OCI-LY7 (cell line): Measurements from ENCODE around the gene CDK4. TPM values are rescaled to one million over a fixed set of nuclear protein-coding genes. Genes with fewer than 3 reads are reported as not detected.

Experiments
- BruUV-seq: library from RNA; stranded (reverse); fragments of 400-500 nt; replicated peaks from 2 replicates; lab custom pipeline; 2021; lab: Mats Ljungman, UMichigan
- CTCF ChIA-PET: fragments of 300-600 bp; sonication (Branson Sonifier 250); formaldehyde crosslinking; loops from one replicate; lab custom pipeline; 2022; ENCODE audit warnings: antibody characterized with exemption; ENCODE audit not compliant: unreplicated experiment; lab: Charles Lee
- POLR2A ChIA-PET: fragments of 300-600 bp; sonication (Branson Sonifier 250); formaldehyde crosslinking; loops from one replicate; lab custom pipeline; 2022; ENCODE audit warnings: antibody characterized with exemption; lab: Charles Lee
- DNase-seq: peaks from one replicate; pipeline ENCODE4 v3.0.0-alpha.2; 2015; ENCODE audit warnings: low spot score
- H2AFZ ChIP-seq: fragments of 200-600 bp; sonication (generic), shearing (Covaris generic); 2 replicates; pipeline ENCODE4 v1.6.1; 2014; ENCODE audit warnings: mild to moderate bottlenecking, antibody characterized with exemption, low read length, moderate library complexity
- H3K27ac ChIP-seq: fragments of 200-600 bp; sonication (generic); 2 replicates; pipeline ENCODE4 v1.5.1; 2014; ENCODE audit warnings: mixed run types, low read depth, mild to moderate bottlenecking, moderate library complexity, low read length, inconsistent platforms; ENCODE audit not compliant: poor library complexity, severe bottlenecking
- H3K36me3 ChIP-seq: fragments of 200-600 bp; sonication (generic); 2 replicates; pipeline ENCODE4 v1.6.1; 2014; ENCODE audit warnings: mild to moderate bottlenecking, antibody characterized with exemption, low read length, moderate library complexity, mixed read lengths; ENCODE audit not compliant: insufficient read depth
- H3K4me1 ChIP-seq: fragments of 200-600 bp; sonication (generic); 2 replicates; pipeline ENCODE4 v1.5.1; 2014; ENCODE audit warnings: mild to moderate bottlenecking, low read length; ENCODE audit not compliant: insufficient read depth, poor library complexity, severe bottlenecking
- H3K4me2 ChIP-seq: fragments of 200-600 bp; sonication (generic); 2 replicates; pipeline ENCODE4 v1.6.1; 2014; ENCODE audit warnings: mild to moderate bottlenecking, low read length
- H3K4me3 ChIP-seq: fragments of 200-600 bp; sonication (generic); 2 replicates; pipeline ENCODE4 v1.5.1; 2014; ENCODE audit warnings: mild to moderate bottlenecking, low read depth, low read length; ENCODE audit not compliant: poor library complexity, severe bottlenecking
- H3K79me2 ChIP-seq: fragments of 200-600 bp; sonication (generic); 2 replicates; pipeline ENCODE4 v1.6.1; 2016; ENCODE audit warnings: low read depth, mild to moderate bottlenecking, low read length, moderate library complexity, mixed read lengths; ENCODE audit not compliant: insufficient read depth
- H3K9me2 ChIP-seq: fragments of 200-600 bp; sonication (generic); 2 replicates; pipeline ENCODE4 v1.6.1; 2016; ENCODE audit warnings: mild to moderate bottlenecking, low read length, mixed read lengths; ENCODE audit not compliant: insufficient read depth
- H3K9me3 ChIP-seq: fragments of 200-600 bp; sonication (generic); 2 replicates; pipeline ENCODE4 v1.6.1; 2014; ENCODE audit warnings: mild to moderate bottlenecking, mixed run types, low read length, mixed read lengths
- H4K20me1 ChIP-seq: fragments of 200-600 bp; sonication (generic); 2 replicates; pipeline ENCODE4 v1.6.1; 2014; ENCODE audit warnings: mild to moderate bottlenecking, antibody characterized with exemption, low read length, moderate library complexity, mixed read lengths; ENCODE audit not compliant: insufficient read depth
- CTCF ChIP-seq: fragments of 200-600 bp; sonication (generic); conservative IDR thresholded peaks from 2 replicates; pipeline ENCODE4 v1.5.1; 2014; ENCODE audit warnings: mild to moderate bottlenecking, antibody characterized with exemption, low read length, moderate library complexity, mixed read lengths
- EZH2phosphoT487 ChIP-seq: fragments of 200-600 bp; sonication (generic); IDR thresholded peaks from 2 replicates; pipeline ENCODE4 v1.6.1; 2018; ENCODE audit warnings: low read depth, borderline replicate concordance, mild to moderate bottlenecking, mixed run types, antibody characterized with exemption, low read length, moderate library complexity, mixed read lengths
- intact Hi-C: fragments of 100-400 bp; cut with micrococcal nuclease; formaldehyde crosslinking; loops from one replicate; pipeline ENCODE4 v1.10.0; 2022; ENCODE audit not compliant: unreplicated experiment
- total RNA-seq, 2 experiments: library from RNA; depleted of rRNA in 1 of 2; stranded (reverse); fragments of >200 nt in 1 of 2; shearing (Covaris generic) in 1 of 2; gene quantifications; 2 replicates each; pipeline ENCODE4 v1.2.3, GENCODE V29; 2014 to 2022

CDK4 gene
- total RNA-seq, 2 experiments from 2014 or later: 192 to 280 TPM

GRCh38 chr12:57733928-57734327, 18.2 kb downstream of the CDK4 start:
- Histone ChIP-seq H3K79me2 (no peaks in the 10 kb centered on the region), H3K4me3 (no peak overlapping the region), H3K9me3 (no peaks in the 10 kb centered on the region), H3K36me3 (peaks cover 56% of the 10 kb centered on the region), H3K4me2 (no peak overlapping the region), H3K4me1 (no peaks in the 10 kb centered on the region), H2AFZ (no peak overlapping the region), H4K20me1 (no peaks in the 10 kb centered on the region), H3K27ac (no peak overlapping the region), H3K9me2 (no peaks in the 10 kb centered on the region)
- ChIA-PET POLR2A (interaction anchor here (0.6 kb wide), 1 partner anchor 333 kb away, joined by 3 read pairs; no protein-coding TSS in a partner anchor), CTCF (no interaction called here)
- intact Hi-C loops: no loop called here
- DNase-seq: no peak
- TF ChIP-seq CTCF: no peak
- no peak for TF ChIP-seq EZH2phosphoT487
- no TSS peak for BruUV-seq

- H3K36me3 ChIP-seq: peaks cover 56% of the 10 kb centered on the region
- no peak overlapping the region for H3K4me3 ChIP-seq
- intact Hi-C loops: no loop called here
- H3K4me1 ChIP-seq: no peaks in the 10 kb centered on the region
- ChIA-PET CTCF (no interaction called here), POLR2A (interaction anchor here (0.6 kb wide), 2 partner anchors 179 to 618 kb away, joined by 3 read pairs; no protein-coding TSS in a partner anchor)
- H2AFZ ChIP-seq: no peak overlapping the region
- no peaks in the 10 kb centered on the region for H3K79me2 ChIP-seq
- BruUV-seq: no TSS peak
- no peaks in the 10 kb centered on the region for H3K9me2 ChIP-seq
- H4K20me1 ChIP-seq: no peaks in the 10 kb centered on the region
- H3K4me2 ChIP-seq: no peak overlapping the region
- H3K27ac ChIP-seq: no peak overlapping the region
- H3K9me3 ChIP-seq: no peaks in the 10 kb centered on the region
- TF ChIP-seq EZH2phosphoT487 (no peak), CTCF (no peak)
- DNase-seq: no peak
Measured at GRCh38 chr12:57732726-57733593, 19.1 kb downstream of the CDK4 start.

- Histone ChIP-seq H3K79me2 (no peaks in the 10 kb centered on the region), H3K9me2 (no peaks in the 10 kb centered on the region), H3K27ac (no peak overlapping the region), H4K20me1 (no peaks in the 10 kb centered on the region), H3K4me3 (no peak overlapping the region), H3K36me3 (peaks cover 63% of the 10 kb centered on the region), H2AFZ (no peak overlapping the region), H3K4me1 (no peaks in the 10 kb centered on the region), H3K9me3 (no peaks in the 10 kb centered on the region), H3K4me2 (no peak overlapping the region)
- no peak for DNase-seq
- TF ChIP-seq EZH2phosphoT487: no peak
- TF ChIP-seq CTCF: no peak
- ChIA-PET POLR2A (interaction anchor here (0.6 kb wide), 1 partner anchor 617 kb away, joined by 3 read pairs; no protein-coding TSS in a partner anchor), CTCF (no interaction called here)
- intact Hi-C loops: no loop called here
- no TSS peak for BruUV-seq
Measured at GRCh38 chr12:57732270-57732669, 19.8 kb downstream of the CDK4 start.
